ENCODE measurements around the gene AGPAT4. TPM values are rescaled to one million over a fixed set of nuclear protein-coding genes. Genes with fewer than 3 reads are reported as not detected.
"Not testable (repeated sequence)": the region's sequence is repeated elsewhere in the genome, so short reads cannot be mapped to it uniquely, and the experiment has no call there.

AGPAT4 gene
- total RNA-seq, 1 experiment from 2014 or later = 9.2 TPM

DNA sequence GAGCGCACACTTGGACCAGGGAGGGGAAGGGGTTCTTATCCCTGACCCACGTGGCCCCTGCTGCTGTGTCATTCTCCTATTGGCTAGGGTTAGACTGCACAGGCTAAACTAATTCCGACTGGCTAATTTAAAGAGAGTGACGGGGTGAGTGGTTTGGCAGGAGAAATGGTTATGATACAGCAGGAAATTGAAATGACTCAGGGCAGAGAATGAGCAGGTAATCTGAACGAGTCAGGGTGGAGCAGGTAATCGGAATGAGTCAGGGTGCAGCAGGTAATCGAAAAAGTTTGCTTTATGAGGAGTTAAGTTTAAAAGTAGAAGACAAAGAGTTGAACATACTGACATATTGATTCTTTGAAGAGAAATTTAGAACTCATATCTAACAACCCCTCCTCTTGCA is 35.9 kb upstream of the AGPAT4 start:
- H3K4me3 Mint-ChIP-seq (ENCODE audit: unreplicated experiment); H3K27me3 ChIP-seq (replicated peaks; ENCODE audit: control insufficient read depth, insufficient read depth, low read length); H3K9me3 ChIP-seq; H3K36me3 ChIP-seq (ENCODE audit: control insufficient read depth, insufficient read depth, low read length); POLR2A ChIA-PET; H3K9me3 Mint-ChIP-seq (ENCODE audit: unreplicated experiment); H3K4me3 ChIP-seq (ENCODE audit: low read depth, low read length); H3K27me3 Mint-ChIP-seq (ENCODE audit: insufficient read depth, unreplicated experiment); BruUV-seq (replicated peaks); DNase-seq; H3K4me1 ChIP-seq; H3K36me3 Mint-ChIP-seq (ENCODE audit: insufficient read depth, unreplicated experiment); H3K27ac Mint-ChIP-seq (ENCODE audit: unreplicated experiment); H3K4me1 Mint-ChIP-seq (ENCODE audit: low read depth, unreplicated experiment); CTCF ChIA-PET: not testable (repeated sequence)
- intact Hi-C loops (cut with micrococcal nuclease; ENCODE audit: unreplicated experiment) = loop anchor here (5.0 kb wide), 1 partner anchor 58 kb away; no protein-coding TSS in a partner anchor

DNA sequence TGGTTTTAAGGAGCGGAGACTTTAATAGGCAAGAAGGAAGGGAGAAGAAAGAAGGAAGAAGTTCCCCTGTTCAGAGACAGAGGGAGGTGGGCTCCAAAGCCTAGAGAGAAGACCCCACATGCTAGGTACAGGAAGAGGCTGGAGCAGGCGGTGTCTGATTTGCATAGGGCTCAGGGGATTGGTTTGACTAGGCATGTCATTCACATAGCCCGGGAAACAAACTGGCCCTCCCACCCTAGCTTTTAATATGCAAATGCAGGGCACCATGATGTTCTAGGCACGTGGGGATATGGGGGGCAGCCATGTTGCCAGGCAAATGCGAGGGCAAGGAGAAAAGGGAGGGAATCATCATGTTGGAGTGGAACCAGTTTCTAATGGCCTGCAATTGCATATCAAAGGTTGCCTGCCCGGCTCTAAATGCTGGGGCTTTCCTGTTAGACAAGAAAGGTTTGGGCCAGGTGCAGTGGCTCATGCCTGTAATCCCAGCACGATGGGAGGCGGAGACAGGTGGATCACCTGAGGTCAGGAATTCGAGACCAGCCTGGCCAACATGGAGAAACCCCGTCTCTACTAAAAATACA is 34.3 kb upstream of the AGPAT4 start:
- BruUV-seq (replicated peaks) = no TSS peak
- no peaks in the 10 kb centered on the region for H3K4me1 ChIP-seq
- Mint-ChIP-seq H3K9me3 (ENCODE audit: unreplicated experiment) (peaks cover 9% of the 10 kb centered on the region), H3K27me3 (ENCODE audit: insufficient read depth, unreplicated experiment) (no peaks in the 10 kb centered on the region), H3K36me3 (ENCODE audit: insufficient read depth, unreplicated experiment) (no peaks in the 10 kb centered on the region), H3K27ac (ENCODE audit: unreplicated experiment) (no peak overlapping the region), H3K4me1 (ENCODE audit: low read depth, unreplicated experiment) (no peaks in the 10 kb centered on the region), H3K4me3 (ENCODE audit: unreplicated experiment) (no peak overlapping the region)
- H3K36me3 ChIP-seq (ENCODE audit: control insufficient read depth, insufficient read depth, low read length) = no peaks in the 10 kb centered on the region
- ChIA-PET POLR2A (no interaction called here), CTCF (no interaction called here)
- TF ChIP-seq, protein P1, sequence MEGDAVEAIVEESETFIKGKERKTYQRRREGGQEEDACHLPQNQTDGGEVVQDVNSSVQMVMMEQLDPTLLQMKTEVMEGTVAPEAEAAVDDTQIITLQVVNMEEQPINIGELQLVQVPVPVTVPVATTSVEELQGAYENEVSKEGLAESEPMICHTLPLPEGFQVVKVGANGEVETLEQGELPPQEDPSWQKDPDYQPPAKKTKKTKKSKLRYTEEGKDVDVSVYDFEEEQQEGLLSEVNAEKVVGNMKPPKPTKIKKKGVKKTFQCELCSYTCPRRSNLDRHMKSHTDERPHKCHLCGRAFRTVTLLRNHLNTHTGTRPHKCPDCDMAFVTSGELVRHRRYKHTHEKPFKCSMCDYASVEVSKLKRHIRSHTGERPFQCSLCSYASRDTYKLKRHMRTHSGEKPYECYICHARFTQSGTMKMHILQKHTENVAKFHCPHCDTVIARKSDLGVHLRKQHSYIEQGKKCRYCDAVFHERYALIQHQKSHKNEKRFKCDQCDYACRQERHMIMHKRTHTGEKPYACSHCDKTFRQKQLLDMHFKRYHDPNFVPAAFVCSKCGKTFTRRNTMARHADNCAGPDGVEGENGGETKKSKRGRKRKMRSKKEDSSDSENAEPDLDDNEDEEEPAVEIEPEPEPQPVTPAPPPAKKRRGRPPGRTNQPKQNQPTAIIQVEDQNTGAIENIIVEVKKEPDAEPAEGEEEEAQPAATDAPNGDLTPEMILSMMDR (IDR thresholded peaks at IDR 0.05; ENCODE audit: insufficient read depth in 1 of 2, low read depth in 1 of 2, low read length in 1 of 2, severe bottlenecking in 1 of 2, unreplicated experiment in 1 of 2) = no peak
- intact Hi-C loops (cut with micrococcal nuclease; ENCODE audit: unreplicated experiment) = no loop called here
- no peaks in the 10 kb centered on the region for H3K27me3 ChIP-seq (replicated peaks; ENCODE audit: control insufficient read depth, insufficient read depth, low read length)
- no peak for DNase-seq
- H3K9me3 ChIP-seq = no peaks in the 10 kb centered on the region
- H3K4me3 ChIP-seq (ENCODE audit: low read depth, low read length) = no peak overlapping the region

DNA sequence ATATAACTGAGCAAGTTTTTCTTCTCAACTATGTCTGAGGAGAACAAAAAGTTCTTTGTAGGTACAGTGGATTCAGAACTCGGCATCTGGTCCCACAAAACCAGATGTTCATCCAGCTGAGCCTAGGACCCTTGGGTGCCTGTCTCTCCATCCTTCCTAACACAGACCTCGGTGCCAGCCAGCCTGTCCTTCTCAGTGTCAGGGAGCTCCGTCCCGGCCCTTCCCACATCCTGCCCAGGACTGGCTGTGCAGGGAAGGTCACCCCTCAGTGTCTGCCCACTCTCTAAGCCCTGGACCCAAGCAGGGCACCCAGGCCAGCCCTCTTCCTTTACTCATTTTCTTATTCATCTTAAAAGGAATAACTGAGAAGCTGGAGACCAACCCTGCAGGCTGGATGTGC is 32.0 kb upstream of the AGPAT4 start:
- intact Hi-C loops (cut with micrococcal nuclease; ENCODE audit: unreplicated experiment) = no loop called here
- Mint-ChIP-seq H3K4me1 (ENCODE audit: low read depth, unreplicated experiment) (no peaks in the 10 kb centered on the region), H3K27me3 (ENCODE audit: insufficient read depth, unreplicated experiment) (no peaks in the 10 kb centered on the region), H3K4me3 (ENCODE audit: unreplicated experiment) (no peak overlapping the region), H3K27ac (ENCODE audit: unreplicated experiment) (no peak overlapping the region), H3K9me3 (ENCODE audit: unreplicated experiment) (peaks cover under 1% of the 10 kb centered on the region), H3K36me3 (ENCODE audit: insufficient read depth, unreplicated experiment) (no peaks in the 10 kb centered on the region)
- ChIA-PET CTCF (no interaction called here), POLR2A (no interaction called here)
- Histone ChIP-seq H3K9me3 (no peaks in the 10 kb centered on the region), H3K4me1 (no peaks in the 10 kb centered on the region), H3K27me3 (replicated peaks; ENCODE audit: control insufficient read depth, insufficient read depth, low read length) (no peaks in the 10 kb centered on the region), H3K36me3 (ENCODE audit: control insufficient read depth, insufficient read depth, low read length) (no peaks in the 10 kb centered on the region), H3K4me3 (ENCODE audit: low read depth, low read length) (no peak overlapping the region)
- TF ChIP-seq, protein P1 (IDR thresholded peaks at IDR 0.05; ENCODE audit: insufficient read depth in 1 of 2, low read depth in 1 of 2, low read length in 1 of 2, severe bottlenecking in 1 of 2, unreplicated experiment in 1 of 2) = no peak
- BruUV-seq (replicated peaks) = no TSS peak
- no peak for DNase-seq
